Measurements from ENCODE around the gene ERMARD.

ERMARD gene

DNA sequence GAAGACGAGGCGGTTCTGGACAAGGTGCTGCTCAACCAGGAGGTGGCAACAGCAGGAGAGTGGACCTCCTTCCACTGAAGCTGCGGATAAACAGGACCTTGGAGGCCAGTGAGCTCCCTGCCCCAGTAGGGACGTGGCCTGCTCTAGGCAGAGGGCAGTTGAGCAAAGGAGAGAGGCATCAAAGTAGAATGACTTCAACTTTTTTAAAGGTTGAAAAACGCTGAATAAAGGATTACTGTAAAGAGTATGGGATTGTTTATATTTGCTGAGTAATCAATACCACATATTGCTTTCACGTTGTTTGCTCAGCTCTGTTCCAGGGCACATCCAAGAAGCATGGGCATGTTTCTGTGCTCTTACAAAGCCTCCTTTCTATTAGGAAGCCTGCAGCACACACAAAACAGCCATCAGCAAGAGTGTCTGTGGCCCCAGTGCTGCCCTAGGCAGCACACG, 48.1 kb downstream of the ERMARD start:
- H3K36me3 Mint-ChIP-seq (ENCODE audit: low read depth): no peaks in the 10 kb centered on the region
- H3K27ac Mint-ChIP-seq: no peak overlapping the region
- H3K4me1 Mint-ChIP-seq (ENCODE audit: low read depth): peaks cover 18% of the 10 kb centered on the region
- H3K27me3 Mint-ChIP-seq (ENCODE audit: low read depth): peaks cover 49% of the 10 kb centered on the region
- no peaks in the 10 kb centered on the region for H3K9me3 Mint-ChIP-seq
- H3K4me3 Mint-ChIP-seq: no peak overlapping the region

DNA sequence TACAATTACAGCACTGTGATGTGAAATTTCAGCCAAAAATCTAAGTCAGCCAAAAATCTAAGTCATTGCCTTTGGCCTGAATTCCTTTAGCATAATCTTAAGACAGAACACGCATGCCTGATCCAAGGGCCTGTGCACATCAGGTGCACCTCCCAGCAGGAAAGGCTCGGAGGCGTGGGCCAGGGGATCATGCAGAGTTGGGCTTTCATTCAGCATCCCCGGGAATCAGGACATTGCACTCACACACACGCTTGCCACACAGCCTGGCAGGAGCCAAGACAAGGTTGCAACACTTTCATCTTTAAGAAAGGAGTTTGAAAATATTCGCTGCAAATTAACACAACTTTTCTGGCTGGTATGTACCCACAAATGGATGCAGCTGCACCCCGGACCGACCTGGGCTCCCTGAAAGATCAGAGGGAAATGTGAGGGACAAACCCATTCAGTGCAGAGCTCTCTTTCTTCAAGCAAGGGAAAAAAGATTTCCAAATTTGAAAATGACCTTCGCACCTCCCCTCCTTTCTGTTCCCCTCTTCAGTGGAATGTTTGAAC, 48.8 kb downstream of the ERMARD start:
- H3K4me1 Mint-ChIP-seq (ENCODE audit: low read depth): peaks cover 23% of the 10 kb centered on the region
- H3K36me3 Mint-ChIP-seq (ENCODE audit: low read depth): no peaks in the 10 kb centered on the region
- H3K4me3 Mint-ChIP-seq: no peak overlapping the region
- H3K9me3 Mint-ChIP-seq: no peaks in the 10 kb centered on the region
- H3K27ac Mint-ChIP-seq: no peak overlapping the region
- peaks cover 50% of the 10 kb centered on the region for H3K27me3 Mint-ChIP-seq (ENCODE audit: low read depth)

GRCh38 chr6:169800668-169801395, 49.4 kb downstream of the ERMARD start:
- H3K4me1 Mint-ChIP-seq (ENCODE audit: low read depth): peaks cover 30% of the 10 kb centered on the region
- no peaks in the 10 kb centered on the region for H3K9me3 Mint-ChIP-seq
- H3K27me3 Mint-ChIP-seq (ENCODE audit: low read depth): peaks cover 52% of the 10 kb centered on the region
- no peaks in the 10 kb centered on the region for H3K36me3 Mint-ChIP-seq (ENCODE audit: low read depth)
- H3K27ac Mint-ChIP-seq: no peak overlapping the region
- H3K4me3 Mint-ChIP-seq: no peak overlapping the region

DNA sequence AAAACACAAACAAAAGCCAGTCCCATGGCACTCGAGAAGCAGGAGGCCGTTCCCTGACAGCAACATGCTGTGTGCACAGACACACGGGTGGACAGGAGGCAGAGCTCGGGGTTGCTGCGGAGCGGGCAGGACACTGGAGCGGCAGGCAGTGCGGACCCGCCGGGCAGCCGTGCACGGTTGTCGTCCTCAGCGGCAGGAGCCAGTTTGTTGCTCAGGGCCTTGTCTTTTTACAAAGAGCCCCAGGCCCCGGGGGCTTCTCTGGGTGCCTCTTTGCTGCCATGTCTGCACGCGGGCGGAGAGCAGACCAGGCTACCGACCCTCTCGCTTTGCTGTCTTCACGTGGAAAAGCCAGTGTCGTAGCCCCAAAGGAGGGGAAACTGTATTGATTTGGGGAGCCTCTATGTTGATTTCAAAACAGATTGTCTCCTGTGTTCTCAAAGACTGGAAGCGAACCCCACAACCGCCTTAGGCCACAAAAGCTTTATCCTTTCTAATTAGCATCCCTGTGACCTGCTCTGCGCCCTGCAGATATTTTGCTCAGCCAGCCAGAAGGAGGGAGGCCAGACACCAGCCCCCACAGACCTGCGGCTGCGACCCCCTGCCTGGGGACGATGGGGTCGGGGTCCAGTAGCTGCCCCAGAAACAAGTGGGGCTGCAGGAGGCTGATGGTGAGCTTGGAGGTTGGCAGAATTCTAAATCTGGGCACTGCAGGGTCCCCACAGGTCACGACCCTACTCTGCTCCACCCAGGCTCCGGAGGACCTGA, 50.2 kb downstream of the ERMARD start:
- H3K4me3 Mint-ChIP-seq: no peak overlapping the region
- H3K36me3 Mint-ChIP-seq (ENCODE audit: low read depth): no peaks in the 10 kb centered on the region
- H3K4me1 Mint-ChIP-seq (ENCODE audit: low read depth): peaks cover 34% of the 10 kb centered on the region
- H3K9me3 Mint-ChIP-seq: no peaks in the 10 kb centered on the region
- H3K27me3 Mint-ChIP-seq (ENCODE audit: low read depth): peaks cover 52% of the 10 kb centered on the region
- no peak overlapping the region for H3K27ac Mint-ChIP-seq

- no peaks in the 10 kb centered on the region for H3K36me3 Mint-ChIP-seq (ENCODE audit: low read depth)
- H3K4me3 Mint-ChIP-seq: no peak overlapping the region
- H3K4me1 Mint-ChIP-seq (ENCODE audit: low read depth): peaks cover 42% of the 10 kb centered on the region
- no peak overlapping the region for H3K27ac Mint-ChIP-seq
- H3K27me3 Mint-ChIP-seq (ENCODE audit: low read depth): peaks cover 47% of the 10 kb centered on the region
- peaks cover 6% of the 10 kb centered on the region for H3K9me3 Mint-ChIP-seq
These were observed 51.4 kb downstream of the ERMARD start for GRCh38 chr6:169802790-169803189.

GRCh38 chr6:169803271-169803811, 51.9 kb downstream of the ERMARD start:
- peaks cover 6% of the 10 kb centered on the region for H3K9me3 Mint-ChIP-seq
- no peaks in the 10 kb centered on the region for H3K36me3 Mint-ChIP-seq (ENCODE audit: low read depth)
- peaks cover 42% of the 10 kb centered on the region for H3K27me3 Mint-ChIP-seq (ENCODE audit: low read depth)
- peak overlapping the region; percentile 2 for H3K4me3 Mint-ChIP-seq
- H3K27ac Mint-ChIP-seq: no peak overlapping the region
- H3K4me1 Mint-ChIP-seq (ENCODE audit: low read depth): peaks cover 42% of the 10 kb centered on the region

- Mint-ChIP-seq H3K27me3 (ENCODE audit: low read depth) (peaks cover 37% of the 10 kb centered on the region), H3K27ac (no peak overlapping the region)
These were observed 52.5 kb downstream of the ERMARD start for GRCh38 chr6:169803816-169804340.

DNA sequence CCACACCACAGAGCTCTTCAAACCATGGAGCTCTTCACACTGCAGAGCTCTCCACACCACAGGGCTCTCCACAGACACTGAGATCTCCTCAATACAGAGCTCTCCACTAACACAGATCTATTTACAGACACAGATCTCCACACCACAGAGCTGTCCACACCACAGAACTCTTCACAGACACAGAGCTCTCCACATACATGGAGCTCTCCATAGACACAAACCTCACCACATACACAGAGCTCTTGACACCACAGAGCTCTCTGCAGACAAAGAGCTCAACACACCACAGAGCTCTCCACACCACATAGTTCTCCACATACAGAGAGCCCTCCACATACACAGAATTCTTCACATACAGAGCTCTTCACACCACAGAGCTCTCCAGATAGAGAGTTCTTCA, 53.0 kb downstream of the ERMARD start:
- Mint-ChIP-seq H3K27me3 (ENCODE audit: low read depth) (peaks cover 37% of the 10 kb centered on the region), H3K36me3 (ENCODE audit: low read depth) (no peaks in the 10 kb centered on the region), H3K4me3 (no peak overlapping the region), H3K9me3 (peaks cover 6% of the 10 kb centered on the region), H3K4me1 (ENCODE audit: low read depth) (peaks cover 42% of the 10 kb centered on the region), H3K27ac (no peak overlapping the region)

More at GRCh38 chr6:169803816-169804340, 52.5 kb downstream of the ERMARD start:
- H3K9me3 Mint-ChIP-seq: peaks cover 6% of the 10 kb centered on the region
- peaks cover 42% of the 10 kb centered on the region for H3K4me1 Mint-ChIP-seq (ENCODE audit: low read depth)
- no peaks in the 10 kb centered on the region for H3K36me3 Mint-ChIP-seq (ENCODE audit: low read depth)
- peak overlapping the region; percentile 2 for H3K4me3 Mint-ChIP-seq

DNA sequence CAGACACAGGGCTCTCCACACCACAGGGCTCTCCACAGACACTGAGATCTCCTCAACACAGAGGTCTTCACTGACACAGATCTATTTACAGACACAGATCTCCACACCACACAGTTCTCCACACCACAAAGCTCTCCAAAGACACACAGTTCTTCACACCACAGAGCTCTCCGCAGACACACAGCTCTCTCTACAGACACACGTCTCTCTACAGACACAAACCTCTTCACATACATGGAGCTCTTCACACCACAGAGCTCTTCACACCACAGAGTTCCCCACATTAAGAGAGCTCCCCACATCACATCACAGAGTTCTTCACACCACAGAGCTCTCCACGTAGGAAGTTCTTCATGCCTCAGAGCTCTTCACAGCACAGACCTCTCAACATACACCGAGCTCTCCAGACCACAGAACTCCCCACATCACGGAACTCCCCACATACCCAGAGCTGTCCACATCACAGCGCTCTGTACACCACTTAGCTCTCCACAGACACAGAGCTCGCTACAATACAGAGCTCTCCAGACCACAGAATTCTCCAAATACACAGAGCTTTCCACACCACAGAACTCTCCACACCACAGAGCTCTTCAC, 53.9 kb downstream of the ERMARD start:
- H3K4me3 Mint-ChIP-seq: no peak overlapping the region
- H3K9me3 Mint-ChIP-seq: peaks cover 6% of the 10 kb centered on the region
- H3K36me3 Mint-ChIP-seq (ENCODE audit: low read depth): no peaks in the 10 kb centered on the region
- no peak overlapping the region for H3K27ac Mint-ChIP-seq
- H3K4me1 Mint-ChIP-seq (ENCODE audit: low read depth): peaks cover 44% of the 10 kb centered on the region
- H3K27me3 Mint-ChIP-seq (ENCODE audit: low read depth): peaks cover 43% of the 10 kb centered on the region

DNA sequence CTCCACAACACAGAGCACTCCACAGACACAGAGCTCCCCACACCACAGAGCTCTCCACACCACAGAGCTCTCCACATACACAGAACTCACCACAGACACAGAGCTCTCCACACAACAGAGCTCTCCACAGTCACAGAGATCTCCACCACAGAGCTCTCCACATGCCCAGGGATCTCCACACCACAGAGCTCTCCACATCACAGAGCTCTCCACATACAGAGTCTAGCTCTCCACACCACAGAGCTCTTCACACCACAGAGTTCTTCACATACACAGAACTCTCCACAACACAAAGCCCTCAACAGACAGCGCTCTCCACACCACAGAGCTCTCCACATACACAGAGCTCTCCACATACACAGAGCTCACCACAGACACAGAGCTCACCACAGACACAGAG, 55.3 kb downstream of the ERMARD start:
- H3K4me1 Mint-ChIP-seq (ENCODE audit: low read depth): peaks cover 44% of the 10 kb centered on the region
- H3K4me3 Mint-ChIP-seq: no peak overlapping the region
- H3K9me3 Mint-ChIP-seq: peaks cover 6% of the 10 kb centered on the region
- no peaks in the 10 kb centered on the region for H3K36me3 Mint-ChIP-seq (ENCODE audit: low read depth)
- H3K27me3 Mint-ChIP-seq (ENCODE audit: low read depth): peaks cover 43% of the 10 kb centered on the region
- peak overlapping the region; percentile 11 for H3K27ac Mint-ChIP-seq

DNA sequence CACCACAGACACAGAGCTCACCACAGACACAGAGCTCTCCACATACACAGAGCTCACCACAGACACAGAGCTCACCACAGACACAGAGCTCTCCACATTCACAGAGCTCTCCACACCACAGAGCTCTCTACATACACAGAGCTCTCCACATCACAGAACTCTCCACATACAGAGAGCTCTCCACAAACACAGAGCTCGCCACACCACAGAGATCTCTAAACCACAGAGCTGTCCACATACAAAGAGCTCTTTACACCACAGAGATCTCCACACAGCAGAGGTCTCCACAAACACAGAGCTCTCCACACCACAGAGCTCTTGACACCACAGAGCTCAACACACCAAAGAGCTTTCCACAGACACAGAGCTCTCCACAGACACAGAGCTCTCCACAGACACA, 55.8 kb downstream of the ERMARD start:
- H3K36me3 Mint-ChIP-seq (ENCODE audit: low read depth): no peaks in the 10 kb centered on the region
- H3K4me3 Mint-ChIP-seq: no peak overlapping the region
- H3K4me1 Mint-ChIP-seq (ENCODE audit: low read depth): peaks cover 44% of the 10 kb centered on the region
- peaks cover 43% of the 10 kb centered on the region for H3K27me3 Mint-ChIP-seq (ENCODE audit: low read depth)
- no peak overlapping the region for H3K27ac Mint-ChIP-seq
- peaks cover 6% of the 10 kb centered on the region for H3K9me3 Mint-ChIP-seq

DNA sequence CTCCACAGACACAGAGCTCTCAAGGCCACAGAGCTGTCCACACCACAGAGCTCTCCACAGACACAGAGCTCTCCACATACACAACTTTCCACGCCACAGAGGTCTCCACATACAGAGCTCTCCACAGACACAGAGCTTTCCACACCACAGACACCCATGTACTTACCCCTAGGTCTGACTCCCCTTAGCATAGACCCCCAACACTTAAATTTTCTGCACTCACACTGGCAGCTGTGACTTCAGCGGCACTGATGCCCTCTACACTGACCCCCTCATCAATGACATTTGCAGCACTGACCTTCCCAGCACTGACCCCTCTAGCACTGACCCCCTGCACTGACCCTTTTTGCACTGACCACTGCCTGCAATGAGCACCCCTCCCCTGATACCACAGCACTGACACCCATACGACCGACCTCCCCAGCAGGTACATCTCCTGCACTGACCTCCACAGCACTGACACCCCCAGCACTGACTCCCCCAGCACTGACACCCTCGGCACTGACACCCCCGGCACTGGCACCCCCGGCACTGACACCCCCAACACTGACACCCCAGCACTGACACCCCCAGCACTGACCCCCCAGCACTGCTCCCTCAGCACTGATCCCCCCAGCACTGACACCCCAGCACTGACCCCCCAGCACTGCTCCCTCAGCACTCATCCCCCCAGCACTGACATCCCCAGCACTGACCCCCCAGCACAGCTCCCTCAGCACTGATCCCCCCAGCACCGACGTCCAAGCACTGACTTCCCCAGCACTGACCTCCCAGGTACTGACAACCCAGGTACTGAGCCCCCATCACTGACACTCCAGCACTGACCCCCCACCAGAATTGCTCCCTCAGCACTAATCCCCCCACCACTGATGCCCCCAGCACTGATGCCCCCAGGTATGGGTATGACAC, 56.5 kb downstream of the ERMARD start:
- Mint-ChIP-seq H3K4me3 (no peak overlapping the region), H3K4me1 (ENCODE audit: low read depth) (peaks cover 41% of the 10 kb centered on the region), H3K27me3 (ENCODE audit: low read depth) (peaks cover 43% of the 10 kb centered on the region), H3K9me3 (peaks cover 6% of the 10 kb centered on the region), H3K36me3 (ENCODE audit: low read depth) (no peaks in the 10 kb centered on the region), H3K27ac (no peak overlapping the region)

DNA sequence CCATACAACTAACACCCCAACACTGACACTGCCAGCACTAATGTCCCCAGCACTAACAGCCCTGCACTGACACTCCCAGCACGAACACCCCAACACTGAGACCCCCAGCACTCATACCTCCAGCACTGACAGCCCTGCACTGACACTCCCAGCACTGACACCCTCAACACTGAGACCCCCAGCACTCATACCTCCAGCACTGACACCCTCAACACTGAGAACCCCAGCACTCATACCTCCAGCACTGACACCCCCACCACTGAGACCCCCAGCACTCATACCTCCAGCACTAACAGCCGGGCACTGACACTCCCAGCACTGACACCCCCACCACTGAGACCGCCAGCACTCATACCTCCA, 57.2 kb downstream of the ERMARD start:
- Mint-ChIP-seq H3K27me3 (ENCODE audit: low read depth) (peaks cover 40% of the 10 kb centered on the region), H3K27ac (no peak overlapping the region), H3K4me3 (no peak overlapping the region), H3K36me3 (ENCODE audit: low read depth) (no peaks in the 10 kb centered on the region), H3K4me1 (ENCODE audit: low read depth) (peaks cover 35% of the 10 kb centered on the region), H3K9me3 (peaks cover 6% of the 10 kb centered on the region)
